HG03095 (cell line): ENCODE measurements around the gene ATXN7L1.
"Not testable (repeated sequence)": the region's sequence is repeated elsewhere in the genome, so short reads cannot be mapped to it uniquely, and the experiment has no call there.

Experiments
- ATAC-seq: cut with Tn5 transposase; IDR thresholded peaks from one replicate; pipeline ENCODE4 v1.9.1; 2021; ENCODE audit warnings: moderate library complexity; ENCODE audit not compliant: unreplicated experiment

The ATXN7L1 gene

DNA sequence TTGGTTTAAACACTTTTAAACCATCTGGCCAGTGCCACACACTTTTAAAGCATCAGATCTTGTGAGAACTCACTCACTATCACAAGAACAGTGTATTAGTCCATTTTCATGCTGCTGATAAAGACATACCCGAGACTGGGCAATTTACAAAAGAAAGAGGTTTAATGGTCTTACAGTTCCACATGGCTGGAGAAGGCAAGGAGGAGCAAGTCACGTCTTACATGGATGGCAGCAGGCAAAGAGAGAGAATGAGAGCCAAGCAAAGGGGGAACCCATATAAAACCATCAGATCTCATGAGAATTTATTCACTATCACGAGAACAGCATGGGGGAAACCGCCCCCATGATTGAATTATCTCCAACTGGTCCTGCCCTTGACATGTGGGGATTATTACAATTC is 165.7 kb downstream of the ATXN7L1 start:
- not testable (repeated sequence) for ATAC-seq

DNA sequence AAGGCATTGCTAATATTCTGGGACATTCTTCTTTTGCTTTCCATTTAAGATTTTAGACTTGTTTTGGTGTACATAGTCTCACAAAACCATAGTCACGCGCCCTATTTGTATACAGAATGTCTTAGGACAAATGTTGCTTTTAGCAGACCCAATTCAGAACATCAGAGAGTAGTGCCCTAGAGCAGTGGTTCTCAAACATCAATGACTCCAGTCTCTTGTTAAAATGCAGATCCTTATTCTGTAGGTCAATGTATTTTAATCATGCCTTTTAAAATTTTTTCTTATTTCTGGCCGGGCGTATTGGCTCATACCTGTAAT is 167.7 kb downstream of the ATXN7L1 start:
- no peak for ATAC-seq

DNA sequence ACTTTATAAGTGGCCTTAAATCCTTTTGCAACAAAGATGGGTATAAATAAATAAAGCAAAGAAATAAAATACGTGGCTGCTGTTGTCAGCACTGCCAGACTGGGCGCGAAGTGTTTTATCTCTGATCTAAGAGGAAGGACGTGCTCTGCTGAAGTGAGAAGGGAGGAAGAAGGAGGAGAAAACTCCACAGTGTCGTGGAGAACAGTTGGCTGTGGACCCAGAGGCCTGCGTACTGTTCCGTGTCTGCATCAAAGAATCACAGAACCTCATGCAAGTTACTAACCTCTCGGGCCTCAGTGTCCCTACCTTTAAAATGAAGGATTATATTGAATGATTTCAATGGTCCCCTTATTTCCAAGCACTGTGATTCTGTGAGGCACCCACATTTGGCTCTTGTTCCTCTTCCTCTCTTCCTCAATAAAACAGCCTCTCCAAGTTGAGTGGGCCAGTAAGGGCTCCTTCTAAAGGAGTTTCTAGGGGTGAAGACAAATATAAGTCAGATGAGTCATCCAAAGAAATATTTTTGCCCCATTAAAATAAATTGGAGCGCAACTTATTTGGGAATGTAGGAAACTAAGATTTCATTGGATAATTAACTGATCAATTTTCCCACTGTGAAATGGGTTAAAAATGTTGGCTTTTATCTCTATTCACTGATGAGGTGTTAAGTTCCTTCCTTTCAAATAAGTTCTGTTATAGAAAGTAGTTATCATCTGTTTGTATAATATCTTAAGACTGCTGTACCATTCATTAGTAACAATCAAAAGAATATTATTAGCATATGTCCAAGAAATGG is 168.2 kb downstream of the ATXN7L1 start:
- ATAC-seq: no peak

DNA sequence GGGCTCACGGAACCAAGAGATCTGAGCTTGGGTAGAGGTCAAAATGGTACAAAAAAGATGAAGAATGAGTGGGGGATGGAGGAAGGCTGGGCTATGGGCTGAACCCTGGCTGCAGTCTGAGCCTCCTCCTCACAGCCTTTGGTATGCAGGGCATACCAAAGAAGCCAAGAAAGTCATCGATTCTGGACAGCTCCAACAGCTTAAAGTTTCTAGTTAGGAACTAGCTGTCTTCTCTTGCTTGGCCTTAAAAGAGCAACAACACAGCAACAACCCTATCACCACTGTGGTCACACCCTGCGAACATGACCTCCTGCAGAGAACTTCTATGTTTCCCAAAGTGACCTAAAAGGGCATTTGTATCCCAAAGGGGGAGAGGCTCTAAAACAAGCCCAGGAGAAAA is 169.0 kb downstream of the ATXN7L1 start:
- no peak for ATAC-seq

DNA sequence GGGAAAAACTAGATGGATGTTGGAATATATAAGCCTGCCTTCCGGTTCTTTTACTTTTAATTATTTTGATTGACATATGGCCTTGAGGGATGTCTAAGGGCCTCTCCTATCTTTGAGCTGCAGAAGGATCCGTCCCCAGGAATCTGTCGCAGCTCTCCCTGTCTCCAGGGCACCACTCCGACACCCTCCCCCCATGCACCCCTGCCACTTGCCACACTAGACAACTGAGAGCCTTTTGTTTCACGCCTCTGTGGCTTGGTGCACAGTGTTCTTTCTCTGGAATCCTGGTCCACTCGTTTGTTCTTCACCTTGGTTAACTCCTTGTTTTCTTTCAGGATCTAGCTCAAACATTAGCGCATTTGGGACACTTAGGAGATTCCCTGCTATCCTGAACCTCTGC is 171.0 kb downstream of the ATXN7L1 start:
- ATAC-seq: no peak

DNA sequence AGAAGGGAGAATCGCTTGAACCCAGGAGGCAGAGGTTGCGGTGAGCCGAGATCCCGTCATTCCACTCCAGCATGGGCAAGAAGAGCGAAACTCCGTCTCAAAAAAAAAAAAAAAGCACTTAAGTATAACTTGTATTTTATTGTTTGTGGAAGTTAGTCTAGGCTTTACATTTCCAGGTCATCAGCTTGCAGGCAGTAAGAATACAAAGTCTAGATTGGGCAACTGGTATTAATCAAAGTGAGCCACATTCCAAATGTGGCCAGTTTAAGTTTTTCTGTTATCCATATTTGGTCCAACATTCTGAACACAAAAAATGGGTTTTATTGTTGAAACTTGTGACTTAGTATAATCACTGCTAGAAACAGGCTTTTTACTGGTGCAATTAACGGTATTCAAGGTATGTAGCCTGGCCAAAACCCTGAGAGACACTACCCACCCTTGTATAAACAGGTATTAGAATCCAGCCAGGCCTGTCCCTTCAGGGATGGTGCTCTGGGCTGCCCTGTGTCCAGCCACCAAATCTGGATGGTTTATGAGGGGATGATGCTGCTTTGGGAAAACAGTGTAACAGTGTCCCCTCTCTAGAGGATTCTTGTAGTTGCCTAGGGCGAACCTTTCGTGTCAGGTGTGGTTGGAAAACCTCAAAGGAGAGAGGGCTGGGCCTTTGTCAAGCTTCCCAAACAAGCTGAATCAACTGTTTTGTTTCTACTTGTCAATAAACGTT is 173.0 kb downstream of the ATXN7L1 start:
- no peak for ATAC-seq

DNA sequence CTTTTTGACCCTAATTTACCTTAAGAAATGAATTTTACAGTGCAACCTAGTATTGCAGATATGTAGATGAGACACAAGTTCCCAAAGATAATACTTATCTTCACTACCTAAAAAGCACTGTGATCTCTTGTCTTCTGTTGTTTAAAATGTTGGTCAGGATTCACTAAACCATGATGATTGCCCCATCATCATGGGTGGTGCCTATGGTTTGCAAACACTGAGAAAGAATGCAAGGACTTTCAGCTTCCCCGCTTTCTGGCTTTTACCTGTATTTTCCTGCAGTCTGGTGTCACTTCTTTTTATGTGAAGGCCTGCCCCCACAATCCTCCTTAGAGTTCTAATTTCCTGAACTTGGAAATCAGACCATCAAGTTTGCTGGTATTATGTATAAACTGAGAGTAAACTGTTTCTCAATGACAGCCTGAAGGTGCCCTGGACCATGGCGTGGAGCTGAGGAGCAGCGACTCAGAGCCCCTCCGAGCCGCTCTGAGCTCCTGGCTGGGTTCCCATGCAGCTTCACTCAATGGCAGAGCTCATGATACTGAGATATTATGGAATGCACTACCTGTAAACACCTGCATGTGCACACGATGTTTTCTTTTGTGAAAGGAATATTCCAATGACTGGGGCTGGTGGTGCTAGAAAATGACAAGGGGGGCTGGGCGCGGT is 176.7 kb downstream of the ATXN7L1 start:
- no peak for ATAC-seq

DNA sequence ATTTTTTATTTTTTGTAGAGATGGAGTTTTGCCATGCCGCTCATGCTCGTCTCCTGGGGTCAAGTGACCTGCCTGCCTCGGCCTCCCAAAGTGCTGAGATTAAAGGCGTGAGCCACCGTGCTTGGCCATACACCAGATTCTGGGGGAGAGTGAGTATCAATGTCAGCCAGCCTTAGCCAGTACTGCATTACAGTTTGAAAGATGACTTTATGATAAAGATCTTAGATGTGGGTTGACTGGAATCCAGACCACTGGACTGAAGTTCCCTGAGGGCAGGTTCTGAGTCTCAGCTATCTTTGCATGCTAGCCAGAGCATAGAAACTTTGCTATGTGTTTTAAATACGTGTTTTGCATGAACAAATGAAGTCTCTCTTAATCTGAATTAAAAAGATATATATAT is 177.9 kb downstream of the ATXN7L1 start:
- ATAC-seq: no peak

DNA sequence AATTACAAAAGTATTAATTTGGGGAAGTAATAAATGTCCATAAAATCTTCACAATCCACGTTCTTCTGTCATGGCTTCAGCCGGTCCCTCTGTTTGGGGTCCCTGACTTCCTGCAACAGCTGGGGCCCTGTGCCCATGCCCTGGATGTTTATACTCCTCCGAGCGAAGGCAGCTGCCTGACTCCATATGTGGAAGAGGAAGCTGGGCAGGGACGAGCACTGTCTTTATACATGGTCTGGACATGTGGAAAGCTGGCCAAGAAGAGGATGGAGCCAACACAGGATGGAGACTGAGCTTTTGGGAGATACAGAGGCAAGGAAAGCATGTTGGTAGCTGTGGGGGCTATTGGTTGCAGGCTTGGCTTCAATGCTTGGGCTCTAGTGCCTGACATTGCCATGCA is 178.6 kb downstream of the ATXN7L1 start:
- ATAC-seq: no peak

DNA sequence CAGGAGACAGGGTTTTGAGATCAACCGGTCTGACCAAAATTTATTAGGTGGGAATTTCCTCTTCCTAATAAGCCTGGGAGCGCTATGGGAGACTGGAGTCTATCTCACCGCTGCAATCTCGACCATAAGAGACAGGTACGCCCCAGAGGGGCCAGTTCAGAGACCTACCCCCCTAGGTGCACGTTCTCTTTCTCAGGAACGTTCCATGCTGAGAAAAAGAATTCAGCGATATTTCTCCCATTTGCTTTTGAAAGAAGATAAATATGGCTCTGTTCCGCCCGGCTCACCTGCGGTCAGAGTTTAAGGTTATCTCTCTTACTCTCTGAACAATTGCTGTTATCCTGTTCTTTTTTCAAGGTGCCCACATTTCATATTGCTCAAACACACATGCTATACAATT is 179.2 kb downstream of the ATXN7L1 start:
- not testable (repeated sequence) for ATAC-seq

DNA sequence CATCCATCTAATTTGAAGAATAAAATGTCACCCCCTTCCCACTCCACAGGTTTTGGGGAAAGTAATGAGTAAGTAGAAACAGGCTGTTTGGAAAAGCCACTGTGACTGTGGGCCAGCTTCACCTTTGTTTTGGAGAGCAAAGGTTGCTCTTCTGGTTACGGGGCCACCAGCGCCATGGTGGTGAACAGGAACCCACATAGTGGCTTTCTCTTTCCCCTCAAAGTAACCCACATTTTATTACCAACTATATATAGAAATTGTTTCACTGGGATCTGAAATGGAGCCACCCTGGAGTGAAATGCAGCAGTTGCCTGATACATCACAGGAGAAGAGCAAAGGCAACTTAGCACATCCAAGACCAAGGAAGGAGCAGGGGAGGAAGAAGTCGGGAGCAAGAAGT is 182.8 kb downstream of the ATXN7L1 start:
- ATAC-seq: no peak

DNA sequence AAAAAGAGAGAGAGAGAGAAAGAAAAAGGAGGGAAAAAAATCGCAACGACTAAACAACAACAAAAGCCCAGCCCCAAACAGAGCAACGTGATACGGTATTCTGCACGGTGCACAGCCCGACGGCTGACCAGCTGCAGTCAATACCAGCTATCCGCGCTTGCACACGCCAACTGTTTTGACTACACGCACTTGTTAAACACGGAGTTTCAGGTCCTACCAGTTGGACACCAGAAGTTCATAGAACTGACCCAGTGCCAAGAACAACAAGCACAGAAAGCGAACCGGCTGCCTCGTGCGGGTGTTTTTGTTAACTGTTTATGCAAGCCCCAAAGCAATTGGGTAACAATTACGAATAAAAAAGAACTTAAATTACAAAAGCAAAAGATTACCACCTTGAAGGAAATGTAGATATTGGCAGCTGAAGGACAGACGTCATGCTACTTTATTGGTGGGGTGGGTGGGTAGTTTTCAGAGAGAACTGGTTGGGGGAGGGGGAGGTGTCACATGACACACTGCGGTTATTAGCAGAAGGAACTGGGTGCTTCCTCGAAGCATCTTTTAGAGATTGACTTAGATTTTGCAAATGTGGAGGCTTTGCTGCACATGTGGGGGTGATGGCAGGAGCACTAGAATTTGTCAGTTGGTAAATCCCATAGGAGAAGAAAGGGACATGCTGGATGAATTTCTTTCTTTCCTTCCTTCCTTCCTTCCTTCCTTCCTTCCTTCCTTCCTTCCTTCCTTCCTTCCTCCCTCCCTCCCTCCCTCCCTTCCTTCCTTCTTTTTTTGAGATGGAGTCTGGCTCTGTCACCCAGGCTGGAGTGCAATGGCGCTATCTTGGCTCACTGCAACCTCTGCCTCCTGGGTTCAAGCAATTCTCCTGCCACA is 184.5 kb downstream of the ATXN7L1 start:
- peak; percentile 53 for ATAC-seq

DNA sequence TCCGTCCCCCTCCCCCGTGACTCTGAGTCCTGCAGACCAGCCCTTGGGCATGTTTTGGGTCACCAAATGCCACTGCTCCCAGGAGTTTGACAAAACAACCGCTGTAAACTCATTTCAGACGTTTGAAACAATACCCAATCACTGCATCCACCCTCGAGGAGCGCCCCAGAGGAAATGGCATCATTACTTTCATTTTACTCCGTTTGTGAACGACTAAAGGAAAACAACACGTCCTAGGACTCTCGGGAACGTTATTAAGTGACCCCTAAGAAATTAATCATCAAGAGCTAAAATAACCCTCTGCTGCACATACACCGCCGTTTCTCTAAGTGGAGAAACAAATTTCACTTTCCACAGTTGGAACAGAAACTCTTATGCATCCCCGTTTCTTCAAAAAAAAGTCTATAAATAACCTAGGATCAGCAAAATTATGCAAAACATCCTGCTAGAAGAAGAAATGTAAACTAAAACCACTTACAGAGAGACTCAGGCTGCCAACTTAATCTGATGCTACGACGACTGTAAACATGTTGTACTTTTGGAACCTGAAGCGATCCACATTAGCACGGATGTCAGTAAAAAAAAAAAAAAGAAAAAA is 185.2 kb downstream of the ATXN7L1 start:
- ATAC-seq: no peak

DNA sequence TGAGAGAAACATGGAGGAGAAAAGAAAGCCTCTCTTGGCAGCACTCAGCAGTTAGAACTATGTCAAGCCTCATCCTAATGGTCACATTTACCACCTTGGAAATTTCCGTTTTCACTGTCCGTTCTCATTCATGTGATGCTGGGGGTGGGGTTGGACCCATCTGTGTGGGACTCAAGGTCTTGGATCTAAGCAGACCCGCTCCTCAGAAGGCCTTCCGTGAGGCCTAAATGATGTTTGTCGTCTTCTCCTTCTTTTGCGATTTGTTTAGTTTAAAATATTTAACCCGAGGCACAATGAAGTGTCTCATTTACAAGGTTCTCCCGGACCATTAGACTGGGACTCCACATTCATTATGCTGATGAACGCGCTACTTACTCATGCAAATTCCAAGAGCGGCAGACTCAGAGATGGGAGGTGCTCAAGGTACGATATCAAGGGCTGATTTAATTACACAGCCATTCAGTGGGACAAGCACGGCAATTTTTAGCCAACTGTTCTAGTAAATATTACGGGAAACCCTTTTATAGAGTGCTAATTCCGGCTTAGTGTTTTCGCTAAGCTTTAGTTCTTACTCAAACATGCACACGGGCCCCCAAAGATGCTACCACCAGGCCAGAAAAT is 186.0 kb downstream of the ATXN7L1 start:
- no peak for ATAC-seq

DNA sequence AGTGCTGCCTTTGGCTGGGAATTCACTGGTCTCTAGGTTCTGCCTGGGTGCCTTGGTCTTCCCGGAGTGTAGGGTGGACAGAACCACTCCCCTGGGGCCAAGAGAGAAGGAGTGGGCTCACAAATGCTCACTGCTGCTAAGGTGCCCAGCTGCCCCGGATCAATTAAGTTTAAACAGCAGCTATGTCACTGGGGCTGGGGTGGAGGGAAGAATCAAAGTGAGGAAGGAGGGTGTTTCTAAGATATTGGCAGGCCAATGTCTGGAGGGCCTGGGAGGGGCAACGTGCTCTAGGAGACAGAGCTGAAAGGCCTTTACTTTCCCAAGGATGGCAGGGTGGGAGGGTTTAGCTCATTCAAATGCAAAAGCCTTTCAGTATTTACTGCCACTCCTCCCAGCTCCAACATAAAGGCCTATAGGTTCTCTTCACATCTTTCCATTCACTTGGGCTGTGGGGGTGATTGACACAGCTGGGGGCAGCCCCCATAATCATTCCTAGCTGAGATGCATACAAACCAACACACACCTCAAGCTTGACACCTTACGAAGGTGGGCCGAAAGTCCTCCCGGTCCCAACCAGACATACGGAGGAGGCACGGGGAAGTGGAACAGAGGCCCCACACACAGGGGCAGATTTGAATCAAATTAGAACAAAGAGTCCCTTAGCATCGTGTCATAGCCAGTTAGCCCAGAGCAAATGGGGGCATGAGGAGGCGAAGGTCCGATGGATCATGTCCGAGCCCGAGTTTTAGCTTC is 187.2 kb downstream of the ATXN7L1 start:
- ATAC-seq: no peak

DNA sequence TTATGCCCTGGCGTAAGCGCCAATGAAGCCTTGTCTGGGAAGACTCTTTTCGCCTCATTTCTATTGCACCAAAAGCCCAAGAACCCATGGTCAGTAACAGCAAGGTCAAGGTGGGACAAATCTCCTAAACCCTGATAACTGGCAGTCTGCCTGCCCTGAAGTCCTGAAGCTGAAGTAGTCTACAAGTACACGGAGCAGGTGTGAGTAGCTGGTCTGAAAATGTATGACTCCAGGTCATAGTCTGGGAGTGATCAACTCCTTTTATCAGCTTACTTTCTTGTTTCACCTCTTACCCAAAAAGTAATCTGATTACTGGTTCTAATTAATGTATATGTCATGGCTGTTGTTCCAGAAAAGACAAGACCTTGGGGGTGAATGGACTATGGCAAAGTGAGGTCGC is 187.8 kb downstream of the ATXN7L1 start:
- no peak for ATAC-seq

DNA sequence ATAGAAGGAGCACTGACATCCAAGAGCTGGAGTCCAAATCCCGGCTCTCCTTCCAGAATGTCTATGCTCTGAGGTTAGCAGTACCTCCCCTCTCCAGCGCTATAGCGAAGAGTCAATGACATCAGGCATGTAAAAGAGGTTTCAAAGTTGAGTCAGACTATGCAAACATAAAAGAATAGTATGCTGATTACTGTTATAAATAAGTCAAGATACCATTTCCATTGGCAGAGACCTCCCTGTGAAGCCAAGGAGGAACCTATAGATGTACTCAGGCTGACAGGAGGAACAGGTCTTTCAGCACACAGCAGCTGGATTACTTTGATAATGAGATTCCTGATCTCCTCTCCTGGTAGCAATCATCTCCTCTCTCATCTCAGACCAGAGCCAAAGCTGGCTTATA is 191.2 kb downstream of the ATXN7L1 start:
- no peak for ATAC-seq

DNA sequence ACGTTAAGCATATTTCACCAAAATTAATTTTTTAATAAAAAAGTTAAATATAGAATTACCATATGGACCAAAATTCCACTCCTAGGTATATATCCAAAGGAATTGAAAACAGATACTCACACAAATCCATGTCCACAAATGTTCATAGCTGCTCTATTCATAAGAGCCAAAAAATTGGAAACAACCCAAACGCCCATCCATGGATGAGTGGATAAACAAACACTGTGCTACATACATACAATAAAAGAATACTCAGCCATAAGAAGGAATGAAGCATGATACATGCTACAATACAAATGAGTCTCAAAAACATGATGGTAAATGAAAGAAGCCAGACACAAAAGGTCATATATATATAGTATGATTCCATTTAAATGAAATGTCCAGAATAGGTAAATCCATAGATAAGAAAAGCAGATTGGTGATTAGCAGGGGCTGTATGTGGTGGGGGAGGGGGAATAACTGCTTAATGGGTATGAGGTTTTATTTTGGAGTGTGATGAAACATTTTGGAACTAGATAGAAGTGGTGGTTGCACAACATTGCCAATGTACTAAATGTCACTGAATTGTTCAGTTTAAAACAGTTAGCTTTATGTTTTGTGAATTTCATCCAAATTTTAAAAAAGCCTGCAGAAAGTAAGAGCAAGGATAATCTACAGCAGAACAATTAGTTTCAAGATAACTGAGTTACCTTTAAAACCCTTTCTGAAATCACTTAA is 193.9 kb downstream of the ATXN7L1 start:
- ATAC-seq: no peak
